SK-N-MC (cell line): ENCODE results near the gene ST6GALNAC3.
"Not testable (repeated sequence)": the region's sequence is repeated elsewhere in the genome, so short reads cannot be mapped to it uniquely, and the experiment has no call there.

Source experiments
- DNase-seq: peaks from one replicate; pipeline ENCODE4 v3.0.0-alpha.2; 2011; ENCODE audit warnings: low read depth, low spot score
- H3K27ac ChIP-seq: fragments of 200-600 bp; sonication (generic); 2 replicates; pipeline ENCODE4 v1.5.1; 2016; ENCODE audit warnings: mixed run types
- H3K36me3 ChIP-seq: fragments of 200-600 bp; sonication (generic); 2 replicates; pipeline ENCODE4 v1.6.1; 2017; ENCODE audit warnings: antibody characterized with exemption, low read length, mixed read lengths; ENCODE audit not compliant: insufficient read depth
- H3K4me3 ChIP-seq: fragments of 200-600 bp; sonication (generic); 2 replicates; pipeline ENCODE4 v1.5.1; 2016
- H3K9ac ChIP-seq: fragments of 200-600 bp; sonication (generic); 2 replicates; pipeline ENCODE4 v1.8.0; 2017; ENCODE audit warnings: mixed run types, mixed read lengths; ENCODE audit not compliant: insufficient read length
- H3K9me3 ChIP-seq: fragments of 200-600 bp; sonication (generic); 2 replicates; pipeline ENCODE4 v1.6.1; 2017; ENCODE audit warnings: low read depth, mild to moderate bottlenecking, antibody characterized with exemption, low read length, moderate library complexity, mixed read lengths
- EZH2 ChIP-seq: fragments of 200-600 bp; sonication (generic); IDR thresholded peaks from one replicate; pipeline ENCODE4 v1.6.1; 2017; ENCODE audit warnings: antibody characterized with exemption
- FOXP2 ChIP-seq: optimal IDR thresholded peaks from 2 replicates; pipeline ENCODE3; 2011; ENCODE audit warnings: mild to moderate bottlenecking, moderate library complexity; ENCODE audit not compliant: insufficient read depth; ENCODE audit errors: extremely low read length, control extremely low read depth
- POLR2AphosphoS5 ChIP-seq: IDR thresholded peaks from 2 replicates; pipeline ENCODE4 v1.6.1; 2012; ENCODE audit warnings: mild to moderate bottlenecking, low read depth, low read length, borderline replicate concordance

Gene ST6GALNAC3

DNA sequence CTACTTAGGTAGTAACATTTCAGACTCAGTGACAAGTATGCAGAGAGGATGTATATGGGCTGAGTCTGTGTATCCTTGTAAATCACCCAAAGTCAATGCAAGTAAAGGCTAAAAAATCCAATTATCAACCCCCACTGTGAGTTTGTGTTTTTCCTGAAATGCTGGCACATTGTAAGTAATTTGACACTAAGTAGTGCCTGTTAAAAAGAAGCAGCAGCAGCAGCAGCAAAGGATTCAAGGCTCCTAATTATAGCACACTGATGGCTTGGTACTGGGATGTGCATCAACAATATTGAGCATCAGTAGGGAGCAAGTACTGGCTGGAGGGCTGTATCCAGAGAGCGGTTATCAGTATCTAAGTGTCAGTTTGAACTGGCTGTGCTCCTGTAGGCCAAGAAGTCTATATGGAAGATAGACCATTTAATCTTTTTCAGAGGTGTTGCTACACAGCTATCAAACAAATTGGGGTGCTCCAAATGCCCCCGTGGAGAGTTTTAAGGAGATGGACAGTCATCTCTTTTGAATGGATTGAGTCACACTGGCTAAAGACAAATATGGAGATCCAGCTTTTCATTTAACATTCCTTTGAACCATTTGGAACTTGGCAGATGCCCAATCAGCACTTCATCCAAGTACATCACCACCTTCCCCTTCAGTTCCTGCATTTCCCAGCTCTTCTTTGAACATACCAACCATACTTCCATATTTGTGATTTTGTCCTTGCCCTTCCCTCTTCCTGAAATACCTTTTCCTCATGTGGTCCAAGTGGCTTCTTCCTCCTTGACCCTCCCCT lies 551.5 kb downstream of the ST6GALNAC3 start:
- no peaks in the 10 kb centered on the region for H3K9me3 ChIP-seq
- no peak for DNase-seq
- no peak overlapping the region for H3K4me3 ChIP-seq
- H3K9ac ChIP-seq = no peak overlapping the region
- TF ChIP-seq FOXP2 (no peak), EZH2 (no peak), POLR2AphosphoS5 (no peak)
- H3K36me3 ChIP-seq = no peaks in the 10 kb centered on the region
- no peak overlapping the region for H3K27ac ChIP-seq

- no peak overlapping the region for H3K4me3 ChIP-seq
- TF ChIP-seq FOXP2 = no peak
- TF ChIP-seq EZH2 = no peak
- TF ChIP-seq POLR2AphosphoS5 = no peak
- no peak overlapping the region for H3K9ac ChIP-seq
- no peak for DNase-seq
- H3K9me3 ChIP-seq = no peaks in the 10 kb centered on the region
- no peak overlapping the region for H3K27ac ChIP-seq
- no peaks in the 10 kb centered on the region for H3K36me3 ChIP-seq
Measured at GRCh38 chr1:76627498-76627897, 553.0 kb downstream of the ST6GALNAC3 start.

DNA sequence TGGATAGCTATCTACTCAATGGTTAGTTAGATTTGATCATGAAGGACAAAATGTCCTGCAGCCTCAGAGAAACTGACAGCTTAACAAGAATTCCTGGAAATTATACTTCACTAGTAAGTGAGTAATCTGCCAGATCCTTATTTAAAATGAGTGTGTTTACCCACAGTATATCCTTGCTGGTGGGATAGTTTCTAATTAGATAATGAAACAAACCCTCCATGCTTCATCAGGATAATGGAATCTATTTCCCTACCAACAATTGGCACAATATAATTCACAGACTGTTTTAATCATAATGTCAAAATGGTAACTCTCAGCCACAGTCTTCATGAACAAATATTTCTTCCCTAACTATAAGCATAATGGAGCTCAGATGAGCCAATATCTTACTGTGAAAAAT lies 553.4 kb downstream of the ST6GALNAC3 start:
- Histone ChIP-seq H3K9ac (no peak overlapping the region), H3K9me3 (no peaks in the 10 kb centered on the region), H3K27ac (no peak overlapping the region), H3K4me3 (no peak overlapping the region), H3K36me3 (no peaks in the 10 kb centered on the region)
- no peak for DNase-seq
- TF ChIP-seq EZH2 (no peak), POLR2AphosphoS5 (no peak), FOXP2 (no peak)

GRCh38 chr1:76632136-76632535 lies 557.6 kb downstream of the ST6GALNAC3 start:
- TF ChIP-seq EZH2 (no peak), FOXP2 (no peak), POLR2AphosphoS5 (no peak)
- no peak overlapping the region for H3K27ac ChIP-seq
- H3K4me3 ChIP-seq = no peak overlapping the region
- DNase-seq = no peak
- H3K9ac ChIP-seq = no peak overlapping the region
- no peaks in the 10 kb centered on the region for H3K9me3 ChIP-seq
- H3K36me3 ChIP-seq = no peaks in the 10 kb centered on the region

GRCh38 chr1:76635784-76636183 lies 561.2 kb downstream of the ST6GALNAC3 start:
- Histone ChIP-seq H3K9ac (no peak overlapping the region), H3K9me3 (no peaks in the 10 kb centered on the region), H3K4me3 (no peak overlapping the region), H3K27ac (no peak overlapping the region), H3K36me3 (no peaks in the 10 kb centered on the region)
- DNase-seq = no peak
- TF ChIP-seq POLR2AphosphoS5 (no peak), FOXP2 (no peak), EZH2 (no peak)

DNA sequence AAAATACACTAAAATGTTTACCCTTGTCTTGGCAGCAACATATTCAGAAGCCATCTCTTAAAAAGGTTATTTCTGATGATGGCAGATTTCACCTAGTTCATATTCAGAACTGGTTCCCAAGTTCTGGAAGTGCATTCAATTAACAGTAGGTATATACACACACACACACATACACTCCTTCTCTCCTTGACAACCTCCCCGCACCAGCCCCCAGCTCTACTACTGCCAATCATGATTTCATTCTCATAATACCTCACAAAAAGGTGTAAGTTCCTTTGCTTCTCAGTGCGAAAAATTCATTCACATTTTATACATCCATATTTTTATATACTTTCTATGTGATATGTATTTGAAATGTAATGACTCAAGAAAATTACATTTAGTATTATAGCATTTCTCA lies 564.6 kb downstream of the ST6GALNAC3 start:
- Histone ChIP-seq H3K4me3 (no peak overlapping the region), H3K27ac (no peak overlapping the region), H3K36me3 (no peaks in the 10 kb centered on the region), H3K9ac (no peak overlapping the region), H3K9me3 (no peaks in the 10 kb centered on the region)
- TF ChIP-seq EZH2 (no peak), FOXP2 (no peak), POLR2AphosphoS5 (no peak)
- no peak for DNase-seq

- Histone ChIP-seq H3K9me3 (no peaks in the 10 kb centered on the region), H3K36me3 (no peaks in the 10 kb centered on the region), H3K9ac (no peak overlapping the region), H3K27ac (no peak overlapping the region), H3K4me3 (no peak overlapping the region)
- no peak for TF ChIP-seq EZH2
- no peak for TF ChIP-seq POLR2AphosphoS5
- TF ChIP-seq FOXP2 = no peak
- DNase-seq = no peak
Measured at GRCh38 chr1:76640092-76640491, 565.5 kb downstream of the ST6GALNAC3 start.

DNA sequence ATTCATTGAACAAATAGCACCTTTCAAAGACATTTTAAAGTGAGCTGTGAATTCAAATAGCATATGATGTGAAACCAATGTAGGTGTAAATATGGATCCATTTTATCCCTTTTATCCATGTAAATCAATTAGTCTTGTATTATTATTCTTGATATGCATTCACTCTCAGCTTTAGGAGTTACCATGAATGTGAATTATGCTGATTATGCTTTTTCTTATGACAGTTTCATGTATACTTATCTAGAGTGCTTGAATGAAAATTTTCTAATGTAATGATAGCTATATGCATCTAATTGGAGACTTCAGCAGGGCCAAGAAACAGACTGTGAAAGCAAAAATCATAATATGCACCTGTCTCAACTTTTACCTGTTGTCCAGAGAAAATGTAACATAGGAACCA lies 566.2 kb downstream of the ST6GALNAC3 start:
- no peak for DNase-seq
- H3K36me3 ChIP-seq = no peaks in the 10 kb centered on the region
- H3K27ac ChIP-seq = no peak overlapping the region
- TF ChIP-seq POLR2AphosphoS5 = no peak
- no peak for TF ChIP-seq EZH2
- TF ChIP-seq FOXP2 = no peak
- H3K9ac ChIP-seq = no peak overlapping the region
- H3K4me3 ChIP-seq = no peak overlapping the region
- H3K9me3 ChIP-seq = no peaks in the 10 kb centered on the region

- no peak overlapping the region for H3K4me3 ChIP-seq
- H3K27ac ChIP-seq = no peak overlapping the region
- no peak for DNase-seq
- TF ChIP-seq FOXP2 (no peak), EZH2 (no peak), POLR2AphosphoS5 (no peak)
- H3K9ac ChIP-seq = no peak overlapping the region
- no peaks in the 10 kb centered on the region for H3K9me3 ChIP-seq
- no peaks in the 10 kb centered on the region for H3K36me3 ChIP-seq
Measured at GRCh38 chr1:76644139-76644538, 569.6 kb downstream of the ST6GALNAC3 start.

DNA sequence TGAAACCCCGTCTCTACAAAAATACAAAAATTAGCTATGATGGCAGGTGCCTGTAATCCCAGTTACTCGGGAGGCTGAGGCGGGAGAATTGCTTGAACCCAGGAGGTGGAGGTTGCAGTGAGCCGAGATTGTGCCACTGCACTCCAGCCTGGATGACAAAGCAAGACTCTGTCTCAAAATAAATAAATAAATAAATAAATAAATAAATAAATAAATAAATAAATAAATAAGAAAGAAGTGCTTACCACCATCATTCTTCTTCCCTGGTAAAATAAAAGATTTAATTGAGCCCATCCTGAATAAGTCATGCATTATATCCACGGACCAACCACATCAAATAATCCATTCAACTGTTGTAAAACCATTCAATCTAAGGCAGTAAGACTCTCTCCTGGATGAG lies 578.3 kb downstream of the ST6GALNAC3 start:
- not testable (repeated sequence) for H3K27ac ChIP-seq, H3K9ac ChIP-seq, H3K4me3 ChIP-seq, DNase-seq, H3K9me3 ChIP-seq, H3K36me3 ChIP-seq
